HG02981 (cell line): ENCODE results near the gene KRTCAP3.
A peak's percentile ranks its signal among the peaks of the same experiment; 100 is the strongest.
"Not testable (repeated sequence)": the region's sequence is repeated elsewhere in the genome, so short reads cannot be mapped to it uniquely, and the experiment has no call there.

Experiments used
- ATAC-seq: cut with Tn5 transposase; IDR thresholded peaks from one replicate; pipeline ENCODE4 v1.9.1; 2021; ENCODE audit warnings: mild to moderate bottlenecking, moderate library complexity; ENCODE audit not compliant: unreplicated experiment

Gene KRTCAP3

GRCh38 chr2:27441958-27442919, at the start of gene KRTCAP3:
Gene KRTCAP3, plus strand, starts transcription at chr2:27442381. Its CDS starts 32 bp downstream, at chr2:27442413.
- no peak for ATAC-seq

- no peak for ATAC-seq
Observed at GRCh38 chr2:27393225-27393624, 49.0 kb upstream of the KRTCAP3 start.

GRCh38 chr2:27398962-27399361, 43.2 kb upstream of the KRTCAP3 start:
- no peak for ATAC-seq

- ATAC-seq, result no peak
Observed at GRCh38 chr2:27400348-27401135, 41.6 kb upstream of the KRTCAP3 start.

GRCh38 chr2:27407798-27408491, 34.2 kb upstream of the KRTCAP3 start:
- no peak for ATAC-seq

GRCh38 chr2:27408601-27409320, 33.4 kb upstream of the KRTCAP3 start:
- peak; percentile 32 for ATAC-seq

GRCh38 chr2:27409321-27410073, 32.7 kb upstream of the KRTCAP3 start, which contains the start of gene PPM1G:
Gene PPM1G, minus strand, starts transcription at chr2:27409591. Its CDS starts 169 bp downstream, at chr2:27409422.
- peak; percentile 95 for ATAC-seq

- no peak for ATAC-seq
Observed at GRCh38 chr2:27412419-27413152, 29.6 kb upstream of the KRTCAP3 start.

GRCh38 chr2:27416151-27416550, 26.0 kb upstream of the KRTCAP3 start:
- ATAC-seq, result no peak

- no peak for ATAC-seq
Observed at GRCh38 chr2:27420996-27421395, 21.2 kb upstream of the KRTCAP3 start.

GRCh38 chr2:27421660-27422250, 20.4 kb upstream of the KRTCAP3 start:
- ATAC-seq, result no peak

- ATAC-seq, result no peak
Observed at GRCh38 chr2:27422958-27423357, 19.2 kb upstream of the KRTCAP3 start.

- ATAC-seq, result not testable (repeated sequence)
Observed at GRCh38 chr2:27425039-27425438, 17.1 kb upstream of the KRTCAP3 start.

GRCh38 chr2:27427863-27428212, 14.3 kb upstream of the KRTCAP3 start:
- no peak for ATAC-seq

GRCh38 chr2:27428213-27428977, 13.8 kb upstream of the KRTCAP3 start, which contains the start of gene NRBP1:
Gene NRBP1, plus strand, starts transcription at chr2:27428631. Its CDS starts 4,643 bp downstream, at chr2:27433274.
- ATAC-seq, result peak; percentile 89

GRCh38 chr2:27428978-27429541, 13.1 kb upstream of the KRTCAP3 start:
- peak; percentile 67 for ATAC-seq

GRCh38 chr2:27431395-27431794, 10.8 kb upstream of the KRTCAP3 start:
- ATAC-seq, result no peak
